Measurements from ENCODE around the gene ZFPM1.

The ZFPM1 gene

DNA sequence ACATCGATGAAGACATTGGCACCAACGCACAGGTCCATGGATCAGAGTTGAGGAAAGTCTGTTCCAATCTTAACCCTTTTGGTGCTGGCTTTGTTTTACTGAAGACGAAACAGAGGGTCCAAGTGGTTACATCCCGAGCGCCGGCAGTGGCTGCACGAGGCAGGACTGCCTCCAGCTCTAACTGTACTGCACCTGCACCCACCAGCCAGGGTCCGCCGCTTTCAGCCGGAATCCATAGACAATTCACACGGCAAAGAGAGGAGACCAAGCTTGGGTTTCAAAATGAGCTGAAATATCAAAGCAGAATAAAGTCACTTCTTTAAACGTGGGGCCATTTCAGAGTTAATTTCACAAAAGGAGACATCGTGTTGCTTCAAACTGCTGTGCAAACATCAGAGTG is 95.9 kb downstream of the ZFPM1 start:
- DNase-seq, result no peak

DNA sequence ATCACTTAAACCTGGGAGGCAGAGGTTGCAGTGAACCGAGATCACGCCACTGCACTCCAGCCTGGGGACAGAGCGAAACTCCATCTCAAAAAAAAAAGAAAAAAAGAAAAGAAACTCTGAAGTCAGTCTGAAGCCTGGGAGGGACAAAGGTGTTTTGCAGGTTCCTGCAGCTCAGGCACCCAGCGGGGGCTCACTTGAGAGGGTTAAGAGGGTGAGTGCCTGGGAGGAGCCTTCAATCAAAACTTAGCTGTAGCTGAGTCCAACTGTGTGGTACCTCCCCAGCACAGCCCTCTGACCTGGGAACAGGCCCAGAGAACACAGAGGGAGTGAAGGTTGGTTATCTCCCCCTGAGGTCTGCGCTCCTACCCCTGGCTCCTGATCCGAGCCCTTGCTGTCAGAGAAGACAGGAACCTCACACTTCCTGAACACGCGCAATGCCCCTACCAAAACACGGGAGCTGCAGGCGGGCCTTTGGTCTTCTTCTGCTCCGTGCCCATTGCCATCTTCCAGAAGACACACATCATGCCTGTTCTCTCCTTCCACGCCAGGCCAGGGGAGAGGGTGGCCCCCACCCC is 96.7 kb downstream of the ZFPM1 start:
- DNase-seq, result no peak

DNA sequence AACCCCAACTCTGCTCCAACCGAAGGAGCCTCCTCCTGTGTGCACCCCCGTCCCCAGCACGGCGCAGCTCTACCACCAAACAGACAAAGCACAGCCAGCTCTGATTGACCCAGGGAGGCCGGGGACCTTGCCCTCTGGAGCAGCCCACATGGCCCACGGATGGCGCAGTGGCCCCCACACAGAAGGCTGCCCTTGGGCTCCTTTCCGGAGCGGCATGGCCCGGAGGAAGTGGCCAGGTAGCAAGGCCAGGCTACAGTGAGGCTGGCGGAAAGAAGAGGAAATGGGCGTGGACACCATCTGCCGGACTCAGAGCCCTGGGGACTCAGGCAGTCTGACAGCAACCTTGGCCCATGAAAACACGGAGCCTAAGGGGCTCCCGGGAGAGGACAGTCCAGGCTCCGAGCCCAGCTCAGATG is 97.2 kb downstream of the ZFPM1 start:
- DNase-seq, result no peak

DNA sequence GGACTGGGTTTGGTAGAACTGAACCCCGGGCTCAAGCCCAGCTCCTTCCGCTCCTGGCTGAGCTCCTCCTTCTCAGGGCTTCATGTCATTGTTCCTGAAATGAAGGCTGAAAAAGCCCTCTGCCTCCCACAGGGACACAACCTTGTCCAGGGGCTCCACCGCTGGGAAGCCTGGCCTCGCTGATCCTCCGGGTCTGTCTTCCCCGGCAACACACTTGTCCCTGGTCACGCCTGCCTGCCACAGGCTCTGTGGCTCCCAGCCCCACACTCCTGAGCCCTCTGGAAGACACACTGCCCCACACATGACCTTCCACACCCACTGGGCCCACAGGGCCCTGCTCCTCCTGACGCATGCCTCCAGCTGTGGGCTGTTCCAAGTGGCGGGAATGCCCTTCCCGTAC is 99.1 kb downstream of the ZFPM1 start:
- no peak for DNase-seq

DNA sequence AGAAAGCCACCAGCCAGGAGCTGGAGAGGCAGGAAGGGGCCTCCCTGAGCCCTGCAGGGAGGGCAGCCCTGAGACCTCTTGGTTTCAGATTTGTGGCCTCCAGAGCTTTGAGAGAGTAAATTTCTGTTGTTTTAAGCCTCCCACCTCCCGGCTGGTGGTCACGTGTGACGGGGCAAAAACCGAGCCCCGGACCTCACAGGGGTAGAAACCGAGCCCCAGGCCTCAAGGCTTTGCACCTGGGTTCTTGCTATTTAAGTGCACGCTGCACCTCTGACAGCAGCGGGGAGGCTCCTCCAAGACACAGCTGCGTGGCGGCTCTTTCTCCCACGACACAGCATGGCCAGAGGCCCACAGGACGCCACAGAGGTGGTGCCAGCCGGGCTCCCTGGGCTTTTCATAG is 99.7 kb downstream of the ZFPM1 start:
- no peak for DNase-seq

DNA sequence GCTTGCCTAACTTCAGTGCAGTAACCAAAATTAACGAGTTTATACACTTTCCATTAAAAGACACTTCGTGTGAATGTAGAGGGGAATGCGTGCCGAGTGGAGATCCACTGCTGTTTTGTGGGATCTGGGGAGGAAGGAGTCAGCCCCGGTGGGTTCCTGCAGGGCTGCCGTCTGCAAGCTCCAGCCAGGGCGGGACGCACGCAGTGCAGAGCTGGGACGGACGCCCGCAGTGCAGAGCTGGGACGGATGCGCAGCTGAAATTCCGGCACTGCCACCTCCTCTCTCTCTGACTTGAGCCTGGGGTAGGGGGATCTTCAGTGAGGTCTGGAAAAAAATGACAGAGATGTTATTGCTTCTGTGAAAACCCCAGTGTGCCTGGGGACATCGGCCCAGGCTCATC is 100.7 kb downstream of the ZFPM1 start:
- no peak for DNase-seq

DNA sequence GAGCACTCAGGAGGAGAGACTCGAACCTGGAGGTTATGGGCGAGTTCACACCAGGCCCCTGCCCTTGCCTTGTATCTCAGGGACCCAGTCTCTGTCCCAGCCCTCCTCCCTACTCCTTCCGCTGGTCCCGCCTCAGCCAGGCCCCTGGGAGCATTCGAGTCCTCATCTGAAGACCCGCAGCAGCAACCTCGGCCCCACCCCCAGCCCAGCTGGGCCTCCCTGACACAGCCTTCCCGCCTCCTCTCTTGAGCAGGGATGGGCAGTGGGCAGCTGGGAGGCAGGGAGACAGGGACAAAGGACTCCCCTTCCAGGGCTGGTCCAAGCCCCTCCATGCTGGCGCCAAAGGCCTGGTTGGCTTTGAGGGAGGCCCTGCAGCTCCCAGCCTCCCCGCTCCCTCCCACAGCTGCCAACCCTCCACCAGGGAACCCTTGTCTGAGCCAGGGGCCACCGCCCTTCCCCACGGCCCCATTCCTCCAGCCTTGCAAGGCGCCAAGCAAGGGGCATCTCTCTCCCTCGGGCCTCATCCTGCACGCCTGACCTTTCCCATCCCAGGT is 101.7 kb downstream of the ZFPM1 start:
- DNase-seq, result no peak

DNA sequence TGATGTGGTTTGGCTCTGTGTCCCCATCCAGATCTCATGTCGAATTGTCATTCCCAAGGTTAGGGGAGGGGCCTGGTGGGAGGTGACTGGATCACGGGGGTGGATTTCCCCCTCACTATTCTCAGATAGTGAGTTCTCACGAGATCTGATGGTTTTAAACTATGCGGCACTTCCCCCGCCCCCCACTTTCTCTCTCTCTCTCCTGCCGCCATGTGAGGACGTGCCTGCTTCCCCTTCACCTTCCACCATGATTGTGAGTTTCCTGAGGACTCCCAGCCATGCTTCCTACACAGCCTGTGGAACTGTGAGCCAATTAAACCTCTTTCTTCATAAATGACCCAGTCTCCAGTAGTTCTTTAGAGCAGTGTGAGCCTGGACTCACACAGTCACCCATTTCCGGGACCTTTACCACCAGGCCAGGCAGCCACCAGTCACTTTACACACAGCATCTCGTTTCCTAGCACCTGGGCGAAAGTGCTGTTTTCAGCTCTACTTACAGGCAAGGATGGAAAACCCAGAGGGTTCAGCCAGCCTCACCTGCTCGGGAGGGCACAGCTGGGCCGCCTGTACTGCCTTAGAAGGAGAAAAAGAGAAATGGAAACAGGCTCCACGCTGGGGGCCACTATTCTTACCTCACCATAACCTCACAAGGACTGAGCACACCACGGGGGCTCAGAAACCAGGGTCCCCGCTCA is 103.4 kb downstream of the ZFPM1 start:
- DNase-seq, result no peak

DNA sequence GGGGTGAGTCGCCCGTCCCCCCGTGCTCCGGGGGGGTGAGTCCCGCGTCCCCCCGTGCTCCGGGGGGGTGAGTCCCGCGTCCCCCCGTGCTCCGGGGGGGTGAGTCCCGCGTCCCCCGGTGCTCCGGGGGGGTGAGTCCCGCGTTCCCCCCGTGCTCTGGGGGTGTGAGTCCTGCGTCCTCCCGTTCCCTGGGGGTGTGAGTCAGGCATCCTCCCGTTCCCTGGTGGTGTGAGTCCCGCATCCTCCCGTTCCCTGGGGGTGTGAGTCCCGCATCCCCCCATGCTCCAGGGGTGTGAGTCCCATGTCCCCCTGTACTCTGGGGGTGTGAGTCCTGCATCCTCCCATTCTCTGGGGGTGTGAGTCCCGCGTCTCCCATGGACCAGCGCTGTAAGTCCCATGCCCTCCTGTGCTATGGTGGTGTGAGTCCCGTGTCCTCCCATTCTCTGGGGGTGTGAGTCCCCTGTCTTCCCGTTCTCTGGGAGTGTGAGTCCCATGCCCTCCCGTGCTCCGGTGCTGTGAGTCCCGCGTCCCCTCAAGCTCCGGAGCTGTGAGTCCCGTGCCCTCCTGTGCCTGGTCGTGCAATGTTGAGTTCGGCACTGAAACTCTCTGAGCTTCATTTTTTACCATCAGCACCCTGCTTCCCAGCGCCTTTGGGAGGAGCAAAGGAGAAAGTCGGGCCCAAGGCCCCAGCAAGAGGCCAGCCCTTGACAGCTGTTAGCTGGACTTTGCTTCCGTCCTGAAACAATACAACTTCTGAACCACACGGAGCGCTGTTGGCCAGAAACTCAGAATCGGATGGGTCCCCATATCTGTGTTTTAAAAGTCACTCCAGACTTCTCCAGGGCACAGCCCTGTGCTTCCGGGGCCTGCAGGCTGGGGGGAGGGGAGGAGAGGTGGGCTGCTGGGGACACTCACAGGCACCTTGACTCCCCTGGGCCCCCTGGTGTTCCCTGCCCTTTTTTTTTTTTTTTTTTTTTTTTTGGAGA is 105.7 kb downstream of the ZFPM1 start:
- no peak for DNase-seq

DNA sequence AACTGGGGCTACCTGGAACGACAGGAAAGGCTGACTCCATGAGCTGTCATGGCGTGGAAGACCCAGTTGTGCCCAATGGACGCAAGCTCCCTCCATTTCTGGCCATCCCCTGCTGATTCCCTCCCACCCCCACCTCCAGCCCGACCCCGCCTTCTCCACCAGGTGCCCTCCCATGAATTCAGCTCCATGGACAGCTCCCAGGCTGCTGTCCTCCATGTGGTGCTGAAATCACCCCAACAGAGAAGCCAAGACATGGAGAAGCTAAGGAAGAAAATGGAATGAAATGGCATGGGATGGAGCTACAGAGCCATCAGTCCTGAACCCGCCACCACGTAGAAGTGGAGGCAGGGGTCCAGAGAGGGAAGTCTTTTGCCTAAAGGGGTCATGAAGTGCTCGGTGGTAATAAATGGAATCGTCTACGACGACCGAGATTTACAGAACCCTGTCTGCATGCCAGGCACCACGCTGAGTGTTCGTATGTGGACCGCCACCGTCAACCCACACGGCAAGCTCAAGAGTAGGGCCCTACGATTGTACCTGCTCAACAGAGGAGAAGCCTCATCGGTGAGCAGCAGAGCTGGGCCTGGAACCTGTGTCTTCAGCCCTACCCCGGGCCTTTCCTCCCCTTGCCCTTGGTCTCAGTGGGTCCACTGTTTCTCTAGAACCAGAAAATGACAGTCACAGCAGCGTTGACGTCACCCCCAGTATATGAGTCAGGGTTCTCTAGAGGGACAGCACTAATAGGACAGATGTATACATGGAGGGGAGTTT is 107.8 kb downstream of the ZFPM1 start:
- DNase-seq, result no peak

DNA sequence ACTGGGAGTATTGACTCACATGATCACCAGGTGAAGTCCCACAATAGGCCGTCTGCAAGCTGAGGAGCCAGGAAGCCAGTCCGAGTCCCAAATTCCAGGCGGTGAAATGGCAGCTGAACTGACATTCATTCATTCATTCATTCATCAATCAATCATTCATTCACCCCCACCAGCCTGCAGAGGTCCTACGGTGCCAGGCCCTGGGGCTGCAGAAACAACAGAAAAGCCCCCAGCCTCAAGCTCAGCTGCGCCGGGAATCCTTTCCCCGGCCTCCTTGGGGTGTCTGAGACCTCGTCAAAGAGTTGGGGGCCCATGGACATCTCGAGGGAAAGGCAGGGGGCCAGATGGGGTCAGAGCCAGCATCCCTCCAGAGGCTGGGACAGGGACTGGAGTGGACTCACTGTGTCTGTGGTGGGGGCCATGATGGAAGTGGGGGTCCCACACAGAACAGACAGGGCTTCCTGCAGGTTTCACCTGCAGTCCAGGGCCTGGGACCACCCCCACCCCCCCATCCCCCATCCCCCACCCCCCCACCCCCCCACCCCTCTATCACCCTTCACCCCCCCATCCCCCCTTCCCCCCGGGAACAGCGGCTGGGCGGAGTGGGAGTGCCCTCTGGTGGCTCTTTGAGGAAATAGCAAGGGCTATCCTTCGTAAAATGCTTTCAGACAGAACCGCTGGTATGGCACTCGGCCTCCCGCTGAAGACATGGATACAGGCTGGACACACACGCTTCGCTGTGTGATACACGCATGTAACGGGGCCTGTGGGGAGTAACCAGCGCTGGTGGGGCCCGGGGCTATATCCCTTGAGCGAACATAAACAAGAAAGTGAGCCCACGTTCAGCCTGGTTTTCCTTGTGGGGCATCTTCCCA is 108.6 kb downstream of the ZFPM1 start:
- no peak for DNase-seq

DNA sequence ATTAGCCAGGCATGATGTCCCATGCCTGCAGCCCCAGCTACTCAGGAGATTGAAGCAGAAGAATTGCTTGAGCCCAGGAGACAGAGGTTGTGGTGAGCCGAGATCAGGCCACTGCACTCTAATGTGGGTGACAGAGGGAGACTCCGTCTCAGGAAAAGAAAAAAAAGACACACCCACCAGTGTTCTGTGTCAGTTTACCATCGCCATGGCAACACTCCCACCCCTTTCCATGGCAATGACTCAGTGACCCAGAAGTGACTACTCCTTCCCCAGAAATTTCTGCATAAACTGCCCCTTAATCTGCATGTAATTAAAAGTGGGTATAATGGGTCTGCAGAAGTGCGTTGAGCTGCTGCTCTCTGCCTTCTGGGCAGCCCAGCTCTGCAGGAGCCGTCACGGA is 113.1 kb downstream of the ZFPM1 start:
- no peak for DNase-seq

DNA sequence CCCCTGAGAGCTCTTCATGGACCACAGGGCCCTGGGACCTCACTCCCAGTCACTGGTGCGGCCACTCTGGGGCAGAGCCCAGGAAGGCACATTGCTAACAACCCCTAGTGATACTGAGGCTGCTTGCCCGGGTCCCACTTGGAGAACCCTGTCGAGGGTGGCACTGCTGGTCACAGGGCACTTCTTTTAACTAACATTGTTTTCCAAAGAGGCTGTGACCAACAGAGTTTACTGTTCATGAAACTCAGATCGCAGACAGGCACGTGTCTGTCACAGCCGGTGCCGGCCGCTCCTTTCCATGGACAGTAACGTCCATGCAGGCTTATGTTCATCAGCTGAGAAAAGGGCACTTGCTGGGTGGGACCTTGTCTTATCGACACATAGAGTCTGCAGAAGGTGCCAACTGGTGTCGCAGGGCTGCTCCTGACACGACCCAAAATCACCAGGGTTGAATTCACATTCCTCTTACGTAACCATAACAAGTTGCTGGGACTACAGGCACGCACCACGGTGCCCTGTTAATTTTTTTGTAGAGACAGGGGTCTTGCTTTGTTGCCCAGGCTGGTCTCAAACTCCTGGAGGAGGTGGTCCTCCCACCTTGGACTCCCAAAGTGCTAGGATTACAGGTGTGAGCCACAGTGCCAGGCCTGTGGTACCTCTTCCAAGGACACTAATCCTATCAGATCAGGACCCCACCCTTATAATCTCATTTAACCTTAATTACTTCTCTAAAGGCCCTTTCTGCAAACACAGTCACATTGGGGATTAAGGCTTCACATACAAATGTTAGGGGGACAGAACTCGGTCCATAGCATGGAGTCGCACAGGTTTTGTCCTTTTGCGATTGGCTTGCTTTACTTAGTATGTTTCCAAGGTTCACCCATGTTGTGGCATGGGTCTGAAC is 115.9 kb downstream of the ZFPM1 start:
- no peak for DNase-seq

DNA sequence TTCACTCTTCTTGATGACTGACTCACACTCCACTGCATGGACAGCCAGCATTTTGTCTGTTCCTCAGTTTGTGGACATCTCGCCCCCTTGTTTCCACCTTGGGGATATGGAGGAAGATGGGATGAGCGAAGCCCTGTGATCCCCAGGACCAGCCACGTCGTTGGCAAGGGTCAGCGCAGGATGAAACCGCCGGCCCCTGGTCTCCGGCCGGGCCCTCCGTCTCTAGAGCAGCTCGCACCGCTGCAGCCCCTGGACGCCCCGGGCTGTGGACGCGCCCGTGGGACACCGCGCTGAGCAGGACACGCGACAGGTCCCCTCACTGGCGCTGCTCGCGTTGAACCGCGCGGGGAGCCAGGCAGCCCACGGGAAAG is 116.5 kb downstream of the ZFPM1 start:
- DNase-seq, result no peak

DNA sequence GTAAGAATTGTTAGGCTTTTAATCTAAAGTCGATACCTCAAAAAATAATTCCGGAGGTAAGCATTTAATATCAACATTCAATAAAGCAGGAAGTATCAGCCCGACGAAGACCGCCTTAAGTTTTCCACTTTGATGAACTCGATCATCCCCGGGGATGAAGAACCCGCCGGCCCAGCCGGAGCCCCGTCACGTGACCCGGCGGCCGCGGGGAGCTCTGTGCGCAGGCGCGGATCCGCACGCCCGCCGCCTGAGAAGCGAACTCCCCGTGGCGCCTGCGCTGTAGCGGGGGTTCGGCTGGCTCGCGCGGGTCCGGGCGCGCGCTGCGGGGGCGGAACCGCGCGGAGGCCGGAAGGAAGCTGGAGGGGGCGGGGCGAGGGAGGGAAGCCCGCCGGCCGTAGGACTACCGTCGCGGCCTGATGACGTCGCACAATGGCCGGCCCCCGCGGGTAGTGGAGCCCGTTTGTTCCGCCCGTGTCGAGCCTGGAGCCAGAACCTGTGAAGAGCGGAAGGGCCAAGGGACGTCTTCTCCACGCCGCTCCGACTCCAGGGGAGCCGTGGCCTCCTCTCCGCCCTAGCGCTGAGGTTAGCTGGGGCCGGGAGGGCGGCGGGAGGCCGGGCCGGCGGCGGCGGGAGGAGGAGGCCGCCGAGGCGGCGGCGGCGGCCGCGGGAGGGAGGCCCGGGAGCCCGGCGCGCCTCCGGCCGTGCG is 117.1 kb downstream of the ZFPM1 start, which contains the start of gene ZC3H18:
Gene ZC3H18, plus strand, starts transcription at position 419 of the 706 bp plus-strand sequence. CDS start 6,721 bp downstream, outside the sequence.
- DNase-seq, result peak; percentile 97

DNA sequence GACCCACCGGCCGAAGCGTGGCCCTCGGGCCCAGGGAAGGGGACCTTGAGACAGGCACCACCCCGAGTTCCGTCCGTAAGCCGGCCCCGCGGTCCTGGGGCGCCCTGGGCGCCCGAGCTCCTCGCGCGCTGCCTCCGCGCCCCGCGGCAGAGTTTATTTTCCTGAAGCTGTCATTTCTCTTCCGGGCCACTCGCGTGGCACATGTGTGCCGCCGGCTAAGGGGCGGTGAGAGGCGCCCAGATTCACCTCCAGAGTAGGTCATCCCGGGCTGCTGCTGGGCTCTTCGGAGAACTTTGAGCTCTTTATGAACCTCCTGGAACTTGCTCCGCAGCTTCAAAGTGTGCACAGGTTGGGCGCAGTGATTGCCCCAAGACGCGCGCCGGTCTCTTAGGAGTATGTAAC is 117.6 kb downstream of the ZFPM1 start:
- no peak for DNase-seq

DNA sequence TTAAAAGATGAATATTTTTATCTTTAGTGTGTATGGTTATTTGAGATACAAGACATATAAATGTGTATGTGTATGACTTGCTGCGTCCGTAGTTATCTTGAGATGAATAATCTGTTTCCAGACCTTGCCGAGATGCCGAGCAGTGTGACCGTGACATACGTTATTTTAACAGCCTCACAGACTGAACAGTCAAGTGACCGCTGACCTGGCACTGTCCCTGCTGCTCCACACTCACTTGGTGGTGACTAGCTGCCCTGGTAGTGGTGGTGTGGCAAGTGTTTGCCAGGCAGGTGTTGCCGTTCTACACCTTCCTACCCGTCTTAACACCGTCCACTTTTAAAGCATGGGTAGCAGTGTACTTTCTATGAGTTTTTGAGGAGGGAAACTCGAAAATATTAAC is 122.2 kb downstream of the ZFPM1 start:
- no peak for DNase-seq

DNA sequence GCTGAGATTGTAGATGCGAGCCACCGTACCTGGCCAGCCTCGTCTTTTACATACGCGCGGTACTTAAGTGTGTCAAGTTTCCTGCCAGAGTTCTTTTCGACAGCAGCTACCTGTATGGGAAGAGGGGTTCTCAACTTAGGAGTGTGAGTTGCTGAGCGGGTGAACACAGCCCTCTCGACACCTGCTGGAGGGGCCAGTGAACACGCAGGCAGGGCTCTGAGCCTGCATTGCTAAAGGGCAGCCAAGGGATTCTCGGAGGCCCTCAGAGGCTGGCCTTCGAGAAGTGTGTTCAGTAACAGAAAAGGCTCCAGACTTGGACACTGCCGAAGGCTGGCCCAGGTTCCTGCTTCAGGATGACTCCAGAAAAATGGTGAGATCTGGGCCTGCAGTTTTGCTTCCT is 123.2 kb downstream of the ZFPM1 start:
- DNase-seq, result no peak

DNA sequence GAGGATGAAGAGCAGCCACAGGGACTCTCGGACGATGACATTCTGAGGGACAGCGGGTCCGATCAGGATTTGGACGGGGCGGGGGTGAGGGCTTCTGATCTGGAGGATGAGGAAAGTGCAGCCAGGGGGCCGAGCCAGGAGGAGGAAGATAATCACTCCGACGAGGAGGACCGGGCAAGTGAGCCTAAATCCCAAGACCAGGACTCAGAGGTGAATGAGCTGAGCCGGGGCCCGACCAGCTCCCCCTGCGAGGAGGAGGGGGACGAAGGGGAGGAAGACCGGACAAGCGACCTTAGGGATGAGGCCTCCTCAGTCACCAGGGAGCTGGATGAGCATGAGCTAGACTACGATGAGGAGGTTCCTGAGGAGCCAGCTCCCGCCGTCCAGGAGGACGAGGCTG is 124.1 kb downstream of the ZFPM1 start:
- DNase-seq, result no peak
